ENCODE data around the gene PTPRM. TPM values are rescaled to one million over a fixed set of nuclear protein-coding genes. Genes with fewer than 3 reads are reported as not detected.

PTPRM gene
- total RNA-seq, 1 experiment from 2014 or later = 14.5 TPM

DNA sequence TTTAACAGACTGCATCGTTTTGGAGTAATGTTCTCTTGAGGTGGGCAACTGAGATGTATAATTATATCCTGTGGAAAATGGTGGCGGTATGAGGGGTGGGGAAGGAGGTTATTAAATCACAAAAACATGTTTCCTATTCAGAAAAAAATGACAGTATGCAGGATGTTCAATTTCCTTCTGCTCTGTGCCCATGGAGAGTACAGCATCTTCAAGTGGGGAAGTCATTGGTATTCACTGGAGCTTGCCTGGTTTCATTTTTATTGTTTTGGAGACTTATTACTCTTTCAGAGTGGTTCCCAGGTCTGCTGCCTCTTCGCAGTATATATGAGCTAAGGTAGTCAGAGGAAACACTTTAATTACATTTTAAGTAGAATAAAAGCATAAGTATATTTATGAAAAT lies 723.3 kb downstream of the PTPRM start:
- no peak for ATAC-seq
- no peak for TF ChIP-seq CBX3 (IDR thresholded peaks at IDR 0.05; ENCODE audit: low read depth)
- no peak for TF ChIP-seq EGR1 (IDR thresholded peaks at IDR 0.05; ENCODE audit: low read depth)
- no peak for TF ChIP-seq FOSL1 (IDR thresholded peaks at IDR 0.05; ENCODE audit: low read depth)
- TF ChIP-seq POLR2A (IDR thresholded peaks at IDR 0.05; ENCODE audit: borderline replicate concordance, extremely low read depth, insufficient read depth, insufficient read length) = no peak
- TF ChIP-seq, protein P1, sequence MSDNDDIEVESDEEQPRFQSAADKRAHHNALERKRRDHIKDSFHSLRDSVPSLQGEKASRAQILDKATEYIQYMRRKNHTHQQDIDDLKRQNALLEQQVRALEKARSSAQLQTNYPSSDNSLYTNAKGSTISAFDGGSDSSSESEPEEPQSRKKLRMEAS (IDR thresholded peaks at IDR 0.05) = no peak
- no peak for TF ChIP-seq ZFX (IDR thresholded peaks at IDR 0.05)
- TF ChIP-seq EZH2 (IDR thresholded peaks at IDR 0.05) = no peak
- TF ChIP-seq POLR2AphosphoS5 (IDR thresholded peaks at IDR 0.05; ENCODE audit: low read depth, low read length) = no peak
- TF ChIP-seq EZH2phosphoT487 (IDR thresholded peaks at IDR 0.05; ENCODE audit: borderline replicate concordance) = no peak
- no peak for TF ChIP-seq SRF (IDR thresholded peaks at IDR 0.05; ENCODE audit: low read depth)
- TF ChIP-seq, protein P2, sequence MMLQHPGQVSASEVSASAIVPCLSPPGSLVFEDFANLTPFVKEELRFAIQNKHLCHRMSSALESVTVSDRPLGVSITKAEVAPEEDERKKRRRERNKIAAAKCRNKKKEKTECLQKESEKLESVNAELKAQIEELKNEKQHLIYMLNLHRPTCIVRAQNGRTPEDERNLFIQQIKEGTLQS (IDR thresholded peaks at IDR 0.05) = no peak
- Histone ChIP-seq H3K4me2 (ENCODE audit: low read length) (no peak overlapping the region), H3K27me3 (ENCODE audit: insufficient read depth, low read length) (no peaks in the 10 kb centered on the region), H4K20me1 (ENCODE audit: insufficient read depth) (no peaks in the 10 kb centered on the region), H3K9me2 (ENCODE audit: insufficient read depth) (no peaks in the 10 kb centered on the region), H3K4me3 (replicated peaks in 1 of 2; ENCODE audit: low read depth in 1 of 2, low read length in 2 of 2) (no peak overlapping the region), H3K36me3 (ENCODE audit: control insufficient read depth in 1 of 2, insufficient read depth in 2 of 2, low read length in 2 of 2) (no peaks in the 10 kb centered on the region; a peak in 1 of 4 replicates), H2AFZ (ENCODE audit: low read depth, low read length, poor library complexity, severe bottlenecking) (no peak overlapping the region), H3K27ac (ENCODE audit: low read depth, low read length) (no peak overlapping the region), H3K79me2 (ENCODE audit: insufficient read depth, low read length) (no peaks in the 10 kb centered on the region), H3K9me3 (ENCODE audit: control insufficient read depth in 1 of 2, insufficient read depth in 1 of 2, low read depth in 1 of 2, low read length in 2 of 2) (no peaks in the 10 kb centered on the region), H3K4me1 (ENCODE audit: control insufficient read depth in 1 of 2, insufficient read depth in 2 of 2, low read length in 2 of 2) (no peaks in the 10 kb centered on the region), H3K9ac (ENCODE audit: low read length) (no peak overlapping the region)
- DNase-seq (ENCODE audit: low read depth, low spot score) = no peak
- CTCF ChIA-PET = no interaction called here
- RAD21 ChIA-PET (ENCODE audit: low non-redundant PET in 1 of 2, low total read pairs in 2 of 2, uncharacterized antibody in 2 of 2, unreplicated experiment in 2 of 2) = no interaction called here
- intact Hi-C loops (cut with micrococcal nuclease) = no loop called here
- BruUV-seq (replicated peaks) = no TSS peak
- POLR2A ChIA-PET = no interaction called here

DNA sequence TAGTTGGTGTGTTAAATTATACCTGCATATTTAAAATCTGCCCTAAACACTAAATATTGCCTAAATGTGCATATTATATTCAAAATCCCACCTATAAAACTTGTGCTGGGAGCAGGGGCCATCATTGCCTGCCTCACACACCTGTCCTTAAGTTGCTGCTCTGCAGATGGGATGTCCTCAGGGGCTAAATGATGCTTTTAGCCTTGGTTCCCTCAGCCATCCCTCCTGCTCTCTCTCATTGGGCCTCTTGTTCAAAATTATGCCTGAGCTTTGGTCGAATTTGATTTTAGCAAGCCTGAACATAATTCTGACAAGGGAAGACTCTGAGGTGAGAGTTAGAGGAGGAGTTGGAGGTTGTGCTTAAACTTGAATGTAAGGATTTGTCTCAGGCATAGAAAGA lies 723.8 kb downstream of the PTPRM start:
- no peak for ATAC-seq
- H3K27ac ChIP-seq (ENCODE audit: low read depth, low read length) = no peak overlapping the region
- no peaks in the 10 kb centered on the region for H3K4me1 ChIP-seq (ENCODE audit: control insufficient read depth in 1 of 2, insufficient read depth in 2 of 2, low read length in 2 of 2)
- H4K20me1 ChIP-seq (ENCODE audit: insufficient read depth) = no peaks in the 10 kb centered on the region
- DNase-seq (ENCODE audit: low read depth, low spot score) = no peak
- ChIA-PET RAD21 (ENCODE audit: low non-redundant PET in 1 of 2, low total read pairs in 2 of 2, uncharacterized antibody in 2 of 2, unreplicated experiment in 2 of 2) (no interaction called here), CTCF (no interaction called here), POLR2A (no interaction called here)
- no peaks in the 10 kb centered on the region for H3K9me3 ChIP-seq (ENCODE audit: control insufficient read depth in 1 of 2, insufficient read depth in 1 of 2, low read depth in 1 of 2, low read length in 2 of 2)
- intact Hi-C loops (cut with micrococcal nuclease) = no loop called here
- no peaks in the 10 kb centered on the region for H3K79me2 ChIP-seq (ENCODE audit: insufficient read depth, low read length)
- H3K4me3 ChIP-seq (replicated peaks in 1 of 2; ENCODE audit: low read depth in 1 of 2, low read length in 2 of 2) = no peak overlapping the region
- H3K36me3 ChIP-seq (ENCODE audit: control insufficient read depth in 1 of 2, insufficient read depth in 2 of 2, low read length in 2 of 2) = no peaks in the 10 kb centered on the region; a peak in 1 of 4 replicates
- no TSS peak for BruUV-seq (replicated peaks)
- no peak overlapping the region for H3K4me2 ChIP-seq (ENCODE audit: low read length)
- no peaks in the 10 kb centered on the region for H3K9me2 ChIP-seq (ENCODE audit: insufficient read depth)
- TF ChIP-seq SP1 (IDR thresholded peaks at IDR 0.05; ENCODE audit: low read depth) (no peak), EGR1 (IDR thresholded peaks at IDR 0.05; ENCODE audit: low read depth) (no peak), ELF1 (IDR thresholded peaks at IDR 0.05; ENCODE audit: borderline replicate concordance, low read depth) (no peak)
- TF ChIP-seq, protein P2 (IDR thresholded peaks at IDR 0.05) = no peak
- TF ChIP-seq, protein P1 (IDR thresholded peaks at IDR 0.05) = no peak
- TF ChIP-seq, protein P3, sequence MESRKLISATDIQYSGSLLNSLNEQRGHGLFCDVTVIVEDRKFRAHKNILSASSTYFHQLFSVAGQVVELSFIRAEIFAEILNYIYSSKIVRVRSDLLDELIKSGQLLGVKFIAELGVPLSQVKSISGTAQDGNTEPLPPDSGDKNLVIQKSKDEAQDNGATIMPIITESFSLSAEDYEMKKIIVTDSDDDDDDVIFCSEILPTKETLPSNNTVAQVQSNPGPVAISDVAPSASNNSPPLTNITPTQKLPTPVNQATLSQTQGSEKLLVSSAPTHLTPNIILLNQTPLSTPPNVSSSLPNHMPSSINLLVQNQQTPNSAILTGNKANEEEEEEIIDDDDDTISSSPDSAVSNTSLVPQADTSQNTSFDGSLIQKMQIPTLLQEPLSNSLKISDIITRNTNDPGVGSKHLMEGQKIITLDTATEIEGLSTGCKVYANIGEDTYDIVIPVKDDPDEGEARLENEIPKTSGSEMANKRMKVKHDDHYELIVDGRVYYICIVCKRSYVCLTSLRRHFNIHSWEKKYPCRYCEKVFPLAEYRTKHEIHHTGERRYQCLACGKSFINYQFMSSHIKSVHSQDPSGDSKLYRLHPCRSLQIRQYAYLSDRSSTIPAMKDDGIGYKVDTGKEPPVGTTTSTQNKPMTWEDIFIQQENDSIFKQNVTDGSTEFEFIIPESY (IDR thresholded peaks at IDR 0.05; ENCODE audit: extremely low read depth, insufficient replicate concordance, low read length) = no peak
- TF ChIP-seq, protein P4, sequence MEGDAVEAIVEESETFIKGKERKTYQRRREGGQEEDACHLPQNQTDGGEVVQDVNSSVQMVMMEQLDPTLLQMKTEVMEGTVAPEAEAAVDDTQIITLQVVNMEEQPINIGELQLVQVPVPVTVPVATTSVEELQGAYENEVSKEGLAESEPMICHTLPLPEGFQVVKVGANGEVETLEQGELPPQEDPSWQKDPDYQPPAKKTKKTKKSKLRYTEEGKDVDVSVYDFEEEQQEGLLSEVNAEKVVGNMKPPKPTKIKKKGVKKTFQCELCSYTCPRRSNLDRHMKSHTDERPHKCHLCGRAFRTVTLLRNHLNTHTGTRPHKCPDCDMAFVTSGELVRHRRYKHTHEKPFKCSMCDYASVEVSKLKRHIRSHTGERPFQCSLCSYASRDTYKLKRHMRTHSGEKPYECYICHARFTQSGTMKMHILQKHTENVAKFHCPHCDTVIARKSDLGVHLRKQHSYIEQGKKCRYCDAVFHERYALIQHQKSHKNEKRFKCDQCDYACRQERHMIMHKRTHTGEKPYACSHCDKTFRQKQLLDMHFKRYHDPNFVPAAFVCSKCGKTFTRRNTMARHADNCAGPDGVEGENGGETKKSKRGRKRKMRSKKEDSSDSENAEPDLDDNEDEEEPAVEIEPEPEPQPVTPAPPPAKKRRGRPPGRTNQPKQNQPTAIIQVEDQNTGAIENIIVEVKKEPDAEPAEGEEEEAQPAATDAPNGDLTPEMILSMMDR (IDR thresholded peaks at IDR 0.05 in 2 of 3, conservative IDR thresholded peaks at IDR 0.05 in 1 of 3; ENCODE audit: borderline replicate concordance in 1 of 3, insufficient read depth in 1 of 3, low read depth in 2 of 3, low read length in 2 of 3) = no peak
- no peak overlapping the region for H3K9ac ChIP-seq (ENCODE audit: low read length)
- no peak overlapping the region for H2AFZ ChIP-seq (ENCODE audit: low read depth, low read length, poor library complexity, severe bottlenecking)
- H3K27me3 ChIP-seq (ENCODE audit: insufficient read depth, low read length) = no peaks in the 10 kb centered on the region

Measured in HCT116 (cell line).